ENCODE results near the gene C5orf24.

- TF ChIP-seq, protein P1, sequence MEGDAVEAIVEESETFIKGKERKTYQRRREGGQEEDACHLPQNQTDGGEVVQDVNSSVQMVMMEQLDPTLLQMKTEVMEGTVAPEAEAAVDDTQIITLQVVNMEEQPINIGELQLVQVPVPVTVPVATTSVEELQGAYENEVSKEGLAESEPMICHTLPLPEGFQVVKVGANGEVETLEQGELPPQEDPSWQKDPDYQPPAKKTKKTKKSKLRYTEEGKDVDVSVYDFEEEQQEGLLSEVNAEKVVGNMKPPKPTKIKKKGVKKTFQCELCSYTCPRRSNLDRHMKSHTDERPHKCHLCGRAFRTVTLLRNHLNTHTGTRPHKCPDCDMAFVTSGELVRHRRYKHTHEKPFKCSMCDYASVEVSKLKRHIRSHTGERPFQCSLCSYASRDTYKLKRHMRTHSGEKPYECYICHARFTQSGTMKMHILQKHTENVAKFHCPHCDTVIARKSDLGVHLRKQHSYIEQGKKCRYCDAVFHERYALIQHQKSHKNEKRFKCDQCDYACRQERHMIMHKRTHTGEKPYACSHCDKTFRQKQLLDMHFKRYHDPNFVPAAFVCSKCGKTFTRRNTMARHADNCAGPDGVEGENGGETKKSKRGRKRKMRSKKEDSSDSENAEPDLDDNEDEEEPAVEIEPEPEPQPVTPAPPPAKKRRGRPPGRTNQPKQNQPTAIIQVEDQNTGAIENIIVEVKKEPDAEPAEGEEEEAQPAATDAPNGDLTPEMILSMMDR (conservative IDR thresholded peaks at IDR 0.05 in 1 of 2, IDR thresholded peaks at IDR 0.05 in 1 of 2; ENCODE audit: extremely low read depth in 1 of 2, insufficient read depth in 1 of 2, low read depth in 1 of 2, low read length in 2 of 2) = no peak
- TF ChIP-seq EZH2 (IDR thresholded peaks at IDR 0.05; ENCODE audit: borderline replicate concordance, low read length) = no peak
Observed at GRCh38 chr5:134821841-134822240, 23.9 kb upstream of the C5orf24 start.

All from mammary epithelial cell (primary cell).